AG20443 (cell line): Measurements from ENCODE around the gene DEGS2.
A peak's percentile ranks its signal among the peaks of the same experiment; 100 is the strongest.
"Not testable (repeated sequence)": the region's sequence is repeated elsewhere in the genome, so short reads cannot be mapped to it uniquely, and the experiment has no call there.

Source experiments
- DNase-seq: peaks from one replicate; pipeline ENCODE4 v3.0.0; 2012; ENCODE audit warnings: low spot score, mixed read lengths

DEGS2 gene

GRCh38 chr14:100159094-100159864, at the start of gene DEGS2:
Gene DEGS2 (minus strand): TSS chr14:100159645. CDS start chr14:100159587, 58 bp downstream.
- peak; percentile 51 for DNase-seq

- not testable (repeated sequence) for DNase-seq
Measured at GRCh38 chr14:100208136-100208535, 48.7 kb upstream of the DEGS2 start.

GRCh38 chr14:100207588-100207987, 48.1 kb upstream of the DEGS2 start:
- DNase-seq: not testable (repeated sequence)

DNA sequence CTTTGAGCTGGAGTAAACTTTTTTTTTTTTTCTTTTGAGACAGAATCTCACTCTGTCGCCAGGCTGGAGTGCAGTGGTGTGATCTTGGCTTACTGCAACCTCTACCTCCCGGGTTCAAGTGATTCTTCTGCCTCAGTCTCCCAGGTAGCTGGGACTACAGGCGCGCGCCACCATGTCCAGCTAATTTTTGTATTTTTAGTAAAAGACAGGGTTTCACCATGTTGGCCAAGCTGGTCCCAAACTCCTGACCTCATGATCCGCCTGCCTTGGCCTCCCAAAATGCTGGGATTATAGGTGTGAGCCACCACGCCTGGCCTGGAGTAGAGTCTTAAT, 45.4 kb upstream of the DEGS2 start:
- not testable (repeated sequence) for DNase-seq

- no peak for DNase-seq
Measured at GRCh38 chr14:100203962-100204834, 44.8 kb upstream of the DEGS2 start.

- DNase-seq: no peak
Measured at GRCh38 chr14:100203146-100203545, 43.7 kb upstream of the DEGS2 start.

DNA sequence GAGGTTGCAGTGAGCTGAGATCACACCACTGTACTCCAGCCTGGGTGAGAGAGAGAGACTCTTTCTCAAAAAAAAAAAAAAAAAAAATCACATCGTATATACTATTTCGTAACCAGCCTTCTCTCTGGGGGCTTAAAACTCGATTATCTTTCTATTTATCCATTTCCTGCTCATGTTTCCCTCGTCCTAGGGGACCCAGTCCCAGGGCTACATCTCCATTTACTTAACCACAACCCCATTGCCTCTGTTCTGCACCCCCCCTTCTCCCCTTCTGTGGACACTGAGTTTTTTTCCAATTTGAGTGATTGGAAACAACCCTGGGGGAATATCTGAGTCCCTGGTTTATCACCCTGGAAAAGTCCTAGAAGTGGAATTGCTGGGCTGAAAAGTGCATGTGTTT, 43.3 kb upstream of the DEGS2 start:
- no peak for DNase-seq

GRCh38 chr14:100201701-100202100, 42.3 kb upstream of the DEGS2 start:
- no peak for DNase-seq

DNA sequence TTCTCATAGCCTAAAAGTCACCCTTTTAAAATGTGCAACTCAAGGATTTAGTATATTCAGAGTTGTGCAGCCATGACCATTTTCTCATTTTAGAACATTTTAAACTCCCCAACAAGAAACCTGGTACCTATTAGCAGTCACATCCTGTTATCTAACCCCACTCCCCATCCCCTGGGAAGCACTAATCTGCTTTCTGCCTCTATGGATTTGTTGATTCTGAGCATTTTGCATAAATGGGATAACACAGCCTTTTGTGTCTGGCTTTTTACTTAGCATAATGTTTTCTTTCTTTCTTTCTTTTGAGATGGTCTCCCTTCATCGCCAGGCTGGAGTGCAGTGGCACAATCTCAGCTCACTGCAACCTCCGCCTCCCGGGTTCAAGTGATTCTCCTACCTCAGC, 40.9 kb upstream of the DEGS2 start:
- DNase-seq: no peak

DNA sequence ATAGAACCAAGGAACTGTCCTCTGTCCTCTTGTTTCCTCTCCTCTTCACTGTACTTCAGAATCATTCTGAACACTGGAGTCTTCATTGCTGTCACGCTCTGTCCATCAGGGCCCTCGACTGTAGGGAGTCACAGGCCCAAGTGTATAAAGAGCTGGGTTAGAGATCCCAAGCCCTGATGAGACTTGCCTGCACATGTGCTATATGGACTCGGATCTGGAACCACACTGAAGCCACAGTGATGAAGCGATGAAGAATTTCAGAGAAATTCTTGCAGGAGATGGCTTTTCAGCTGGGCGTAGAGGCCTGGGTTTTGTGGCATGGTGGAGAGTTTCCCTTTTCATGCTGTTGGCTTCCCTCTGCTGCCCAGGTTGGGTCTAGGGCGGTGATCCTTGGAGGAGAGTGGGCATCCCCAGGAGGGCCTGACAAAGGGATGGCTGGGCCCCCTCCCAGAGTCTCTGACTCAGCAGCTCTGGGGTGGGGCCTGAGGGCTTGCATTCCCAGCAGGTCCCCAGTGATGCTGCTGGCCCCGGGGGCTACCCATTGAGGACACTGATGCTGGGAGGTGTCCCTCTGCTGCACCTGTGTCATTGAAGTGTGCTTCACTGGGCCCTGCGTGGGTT, 39.9 kb upstream of the DEGS2 start:
- no peak for DNase-seq

DNA sequence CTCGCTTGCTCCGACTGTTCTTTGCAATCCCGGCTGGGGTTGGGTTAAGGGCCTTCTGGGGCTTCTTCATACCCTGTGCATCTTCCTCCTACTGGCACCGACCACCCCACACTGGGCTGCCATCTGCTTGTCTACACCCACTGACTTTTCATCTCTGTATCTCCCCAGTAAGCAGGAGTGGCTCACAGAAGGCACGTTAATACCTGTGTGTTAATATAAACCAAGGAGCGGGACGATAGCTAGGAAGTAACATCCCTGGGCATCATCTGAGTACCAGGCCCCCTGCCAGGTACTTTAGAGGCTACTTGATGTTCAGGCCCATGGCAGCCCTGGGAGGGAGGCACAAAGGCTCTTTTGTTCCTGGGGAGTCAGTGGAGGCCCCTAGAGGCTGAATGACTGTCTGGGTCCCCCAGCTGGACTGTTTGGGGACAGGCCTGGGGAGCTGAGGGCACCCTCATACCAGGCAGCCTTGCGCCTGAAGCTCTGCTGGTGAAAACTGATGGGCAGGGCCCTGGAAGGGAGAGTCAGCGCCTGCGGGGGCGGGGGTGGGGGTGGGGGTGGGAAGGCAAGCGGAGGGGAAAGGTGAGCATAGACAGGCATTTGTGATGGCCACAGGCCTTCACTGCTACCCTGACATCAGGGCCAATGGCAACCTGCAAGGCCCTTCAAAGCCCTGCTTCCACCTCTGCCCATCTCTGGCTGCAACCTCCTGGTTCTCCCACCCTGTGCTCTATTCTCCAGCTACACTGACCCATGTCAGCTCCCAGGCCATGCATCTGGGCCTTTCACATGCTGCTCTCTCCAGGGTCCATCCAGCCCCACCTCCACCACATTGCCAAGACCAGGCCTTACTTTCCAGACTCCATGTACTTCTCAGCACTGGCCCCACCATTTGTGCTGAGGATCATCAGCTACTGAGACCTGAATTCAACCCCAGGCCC, 34.2 kb upstream of the DEGS2 start:
- DNase-seq: no peak

- peak; percentile 99 for DNase-seq
Measured at GRCh38 chr14:100192672-100193416, 33.4 kb upstream of the DEGS2 start.

- no peak for DNase-seq
Measured at GRCh38 chr14:100192250-100192671, 32.8 kb upstream of the DEGS2 start.

DNA sequence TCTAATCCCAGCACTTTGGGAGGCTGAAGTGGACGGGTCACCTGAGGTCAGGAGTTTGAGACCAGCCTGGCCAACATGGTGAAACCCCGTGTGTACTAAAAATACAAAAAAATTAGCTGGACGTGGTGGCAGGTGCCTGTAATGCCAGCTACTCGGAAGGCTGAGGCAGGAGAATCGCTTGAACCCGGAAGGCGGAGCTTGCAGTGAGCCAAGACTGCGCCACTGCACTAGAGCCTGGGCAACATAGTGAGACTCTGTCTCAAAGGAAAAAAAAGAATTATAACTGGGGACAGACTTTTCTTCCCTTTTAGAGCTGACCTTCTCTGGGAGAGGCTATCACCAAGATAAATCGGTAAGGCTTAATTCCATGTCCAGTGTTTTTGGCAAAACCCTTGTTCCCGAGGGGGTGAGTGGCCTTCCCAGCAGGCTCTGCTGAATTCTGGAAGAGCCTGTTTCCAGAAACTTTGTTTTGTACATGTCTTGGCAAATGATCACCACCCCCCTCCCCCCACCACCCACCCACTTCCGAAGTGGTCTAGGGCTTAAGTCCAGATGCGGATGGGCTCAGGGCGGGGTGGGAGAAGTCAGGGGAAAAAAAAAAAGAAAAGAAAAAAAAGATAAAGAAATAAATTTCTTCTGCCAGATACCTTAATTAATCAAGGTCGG, 32.3 kb upstream of the DEGS2 start:
- no peak for DNase-seq

GRCh38 chr14:100190126-100190525, 30.7 kb upstream of the DEGS2 start:
- DNase-seq: no peak

DNA sequence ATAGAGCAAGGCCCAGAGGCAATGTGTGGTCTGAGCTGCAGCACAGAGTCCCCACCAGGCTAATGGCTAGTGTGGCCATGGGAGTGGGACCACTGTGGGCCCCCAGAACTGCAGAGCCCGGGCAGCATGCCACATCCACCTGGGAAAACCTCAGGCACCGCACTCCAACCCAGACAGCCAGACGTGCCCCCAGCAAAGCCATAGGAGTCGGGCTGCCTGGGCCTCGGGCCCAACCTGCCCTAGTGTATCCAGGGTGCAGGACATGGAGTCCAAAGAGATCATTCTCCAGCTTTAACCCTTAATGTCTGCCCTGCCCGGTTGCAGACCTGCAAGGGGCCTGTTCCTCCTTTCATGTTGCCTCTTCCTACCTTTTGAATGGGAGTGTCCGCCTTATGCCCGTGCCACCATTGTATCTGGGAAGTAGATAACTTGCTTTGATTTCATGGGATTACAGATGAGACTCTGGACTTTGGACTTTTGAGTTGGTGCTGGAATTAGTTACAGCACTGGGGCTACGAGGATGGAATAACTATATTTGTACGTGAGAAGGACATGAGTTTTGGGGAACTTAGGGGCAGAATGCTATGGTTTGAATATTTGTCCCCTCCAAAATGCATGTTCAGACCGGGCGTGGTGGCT, 29.1 kb upstream of the DEGS2 start:
- DNase-seq: no peak

- DNase-seq: no peak
Measured at GRCh38 chr14:100187247-100187833, 27.9 kb upstream of the DEGS2 start.

- peak; percentile 63 for DNase-seq
Measured at GRCh38 chr14:100181876-100182551, 22.6 kb upstream of the DEGS2 start.

DNA sequence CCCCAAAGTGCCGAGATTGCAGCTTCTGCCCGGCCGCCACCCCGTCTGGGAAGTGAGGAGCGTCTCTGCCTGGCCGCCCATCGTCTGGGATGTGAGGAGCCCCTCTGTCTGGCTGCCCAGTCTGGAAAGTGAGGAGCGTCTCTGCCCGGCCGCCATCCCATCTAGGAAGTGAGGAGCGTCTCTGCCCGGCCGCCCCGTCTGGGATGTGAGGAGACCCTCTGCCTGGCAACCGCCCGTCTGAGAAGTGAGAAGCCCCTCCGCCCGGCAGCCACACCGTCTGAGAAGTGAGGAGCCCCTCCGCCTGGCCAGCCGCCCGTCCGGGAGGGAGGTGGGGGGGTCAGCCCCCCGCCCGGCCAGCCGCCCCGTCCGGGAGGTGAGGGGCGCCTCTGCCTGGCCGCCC, 21.2 kb upstream of the DEGS2 start:
- DNase-seq: not testable (repeated sequence)
